ENCODE measurements around the gene POLD2.
A peak's percentile ranks its signal among the peaks of the same experiment; 100 is the strongest.
"Not testable (repeated sequence)": the region's sequence is repeated elsewhere in the genome, so short reads cannot be mapped to it uniquely, and the experiment has no call there.

Gene POLD2

GRCh38 chr7:44123190-44124003 lies at the start of gene POLD2:
Gene POLD2, minus strand, starts transcription at chr7:44123548. Its CDS starts 1,495 bp downstream, at chr7:44122053.
- H3K27ac Mint-ChIP-seq = peak within 1 kb of the TSS; percentile 77
- H3K27me3 Mint-ChIP-seq = peaks cover 3% of the 10 kb centered on the region
- intact Hi-C loops (cut with micrococcal nuclease) = loop anchor here (1.0 to 2.0 kb wide), 2 partner anchors 41 to 77 kb away; partner anchors contain the start of genes POLM and YKT6
- H3K4me3 Mint-ChIP-seq = peak within 1 kb of the TSS; percentile 73
- H3K9me3 Mint-ChIP-seq = no peaks in the 10 kb centered on the region
- peaks cover 30% of the 10 kb centered on the region for H3K36me3 Mint-ChIP-seq (ENCODE audit: low read depth)
- H3K4me1 Mint-ChIP-seq (ENCODE audit: low read depth) = peaks cover 39% of the 10 kb centered on the region

DNA sequence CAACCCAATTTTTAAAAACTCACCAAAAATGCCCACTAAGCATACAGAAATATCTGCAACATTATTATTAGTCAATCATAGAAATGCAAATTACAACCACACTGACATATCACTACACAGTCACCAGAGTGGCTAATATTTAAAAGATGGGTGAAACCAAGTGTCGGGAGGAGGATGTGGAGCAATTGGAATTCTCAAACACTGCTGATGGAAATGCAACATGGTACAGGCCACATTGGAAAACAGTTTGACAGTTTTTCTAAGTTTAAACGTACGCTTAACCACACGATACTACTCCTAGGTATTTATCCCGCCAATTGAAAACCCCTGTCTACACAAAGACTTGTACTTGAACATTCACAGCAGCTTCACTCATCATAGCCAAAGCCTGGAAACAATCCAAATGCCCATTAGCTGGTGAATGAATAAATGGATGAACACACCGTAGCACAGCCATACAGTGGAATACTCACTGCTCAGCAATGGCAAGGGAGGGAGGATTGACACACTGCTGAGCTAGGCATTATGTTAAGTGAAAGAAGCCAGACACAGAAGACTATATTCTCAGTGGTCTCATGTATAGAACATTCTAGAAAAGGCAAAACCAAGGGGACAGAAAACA lies 49.6 kb upstream of the POLD2 start:
- intact Hi-C loops (cut with micrococcal nuclease) = no loop called here
- Mint-ChIP-seq H3K4me1 (ENCODE audit: low read depth) (peaks cover 7% of the 10 kb centered on the region), H3K9me3 (peaks cover 11% of the 10 kb centered on the region), H3K27ac (no peak overlapping the region), H3K36me3 (ENCODE audit: low read depth) (no peaks in the 10 kb centered on the region), H3K4me3 (no peak overlapping the region), H3K27me3 (peaks cover 8% of the 10 kb centered on the region)

DNA sequence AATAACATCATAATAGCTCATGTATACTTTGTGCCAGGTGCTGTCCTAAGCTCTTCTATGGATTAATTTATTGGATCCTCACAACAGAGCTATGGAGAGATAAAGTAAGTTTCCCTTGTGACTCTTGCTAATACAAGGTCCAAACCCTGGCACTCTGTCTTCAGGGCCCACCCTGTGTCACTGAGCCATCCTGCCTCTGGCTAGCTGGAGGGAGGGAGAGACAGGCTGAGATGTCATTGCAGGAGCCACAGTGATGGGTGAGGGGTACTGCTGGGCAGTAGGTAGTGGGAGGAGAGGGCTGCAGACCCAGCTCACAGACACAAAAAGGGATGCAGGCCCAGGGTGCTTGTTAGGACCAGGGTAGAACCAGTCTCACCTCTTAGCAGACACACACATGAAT lies 49.0 kb upstream of the POLD2 start:
- Mint-ChIP-seq H3K27ac (no peak overlapping the region), H3K9me3 (peaks cover 11% of the 10 kb centered on the region), H3K4me1 (ENCODE audit: low read depth) (peaks cover 12% of the 10 kb centered on the region), H3K36me3 (ENCODE audit: low read depth) (no peaks in the 10 kb centered on the region), H3K27me3 (peaks cover 3% of the 10 kb centered on the region), H3K4me3 (no peak overlapping the region)
- intact Hi-C loops (cut with micrococcal nuclease) = no loop called here

DNA sequence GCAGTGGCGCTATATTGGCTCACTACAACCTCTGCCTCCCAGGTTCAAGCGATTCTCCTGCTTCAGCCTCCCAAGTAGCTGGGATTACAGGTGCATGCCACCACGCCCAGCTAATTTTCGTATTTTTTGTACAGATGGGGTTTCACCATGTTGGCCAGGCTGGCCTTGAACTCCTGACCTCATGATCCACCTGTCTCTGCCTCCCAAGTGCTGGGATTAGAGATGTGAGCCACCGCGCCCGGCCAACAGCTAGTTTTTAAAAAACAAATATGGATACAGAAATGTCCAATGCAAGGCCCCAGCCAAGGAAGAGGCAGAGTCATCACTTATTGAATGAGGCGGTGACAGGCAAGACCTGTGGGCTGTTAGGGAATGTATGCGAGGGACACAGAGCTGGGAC lies 48.6 kb upstream of the POLD2 start:
- H3K4me1 Mint-ChIP-seq (ENCODE audit: low read depth) = peaks cover 14% of the 10 kb centered on the region
- intact Hi-C loops (cut with micrococcal nuclease); H3K27me3 Mint-ChIP-seq; H3K36me3 Mint-ChIP-seq (ENCODE audit: low read depth); H3K27ac Mint-ChIP-seq; H3K4me3 Mint-ChIP-seq: not testable (repeated sequence)
- H3K9me3 Mint-ChIP-seq = peaks cover 11% of the 10 kb centered on the region

- Mint-ChIP-seq H3K27ac (peak overlapping the region; percentile 43), H3K4me1 (ENCODE audit: low read depth) (peaks cover 8% of the 10 kb centered on the region), H3K36me3 (ENCODE audit: low read depth) (no peaks in the 10 kb centered on the region), H3K9me3 (peaks cover 12% of the 10 kb centered on the region), H3K4me3 (no peak overlapping the region), H3K27me3 (peaks cover 15% of the 10 kb centered on the region)
- intact Hi-C loops (cut with micrococcal nuclease) = no loop called here
These were observed 44.6 kb upstream of the POLD2 start for GRCh38 chr7:44167920-44168319.

DNA sequence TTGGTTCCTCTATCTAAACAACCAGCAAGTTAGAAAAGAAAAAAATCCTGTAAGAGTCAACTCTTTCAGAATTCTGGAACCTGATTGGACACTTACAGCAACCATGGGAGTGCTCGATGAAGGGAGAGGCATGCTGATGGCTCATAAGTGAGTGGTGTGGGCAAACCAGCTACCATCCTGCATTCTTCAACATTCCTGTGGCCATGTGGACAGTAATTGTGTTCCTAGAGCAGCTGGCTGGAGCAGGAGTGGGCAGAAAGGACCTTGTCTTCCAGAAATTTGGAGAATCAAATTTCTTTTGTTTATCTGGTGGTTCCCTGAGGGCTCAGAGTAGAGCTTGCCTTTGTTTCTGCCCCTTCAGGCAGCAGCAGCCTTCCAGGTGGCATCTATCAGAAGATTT lies 40.2 kb upstream of the POLD2 start:
- no peak overlapping the region for H3K27ac Mint-ChIP-seq
- H3K27me3 Mint-ChIP-seq = peaks cover 16% of the 10 kb centered on the region
- intact Hi-C loops (cut with micrococcal nuclease) = no loop called here
- H3K4me3 Mint-ChIP-seq = no peak overlapping the region
- H3K9me3 Mint-ChIP-seq = peaks cover 12% of the 10 kb centered on the region
- H3K36me3 Mint-ChIP-seq (ENCODE audit: low read depth) = no peaks in the 10 kb centered on the region
- peaks cover 8% of the 10 kb centered on the region for H3K4me1 Mint-ChIP-seq (ENCODE audit: low read depth)

GRCh38 chr7:44162785-44163395 lies 39.5 kb upstream of the POLD2 start:
- intact Hi-C loops (cut with micrococcal nuclease) = no loop called here
- peaks cover 7% of the 10 kb centered on the region for H3K4me1 Mint-ChIP-seq (ENCODE audit: low read depth)
- H3K9me3 Mint-ChIP-seq = peaks cover 12% of the 10 kb centered on the region

DNA sequence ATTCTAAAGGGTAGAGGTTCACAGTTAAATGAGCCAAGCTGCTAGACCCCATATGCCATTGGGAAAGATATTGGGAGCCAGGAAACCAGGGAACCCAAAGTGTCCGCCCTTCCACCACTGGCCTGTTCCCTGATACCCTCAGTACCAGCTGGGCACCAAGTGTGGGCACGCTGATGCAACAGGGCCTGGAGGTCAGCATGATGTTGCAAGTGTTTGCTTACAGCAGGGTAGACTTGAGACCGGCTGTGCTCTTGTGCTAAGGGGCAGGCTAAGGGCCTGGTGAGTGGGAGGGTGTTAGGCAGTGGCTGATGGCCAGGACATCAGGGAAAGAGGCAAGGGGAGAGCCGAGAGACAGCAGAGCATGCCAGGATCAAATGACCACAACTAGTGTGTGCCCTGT lies 38.8 kb upstream of the POLD2 start:
- no peak overlapping the region for H3K27ac Mint-ChIP-seq
- H3K9me3 Mint-ChIP-seq = peaks cover 12% of the 10 kb centered on the region
- H3K4me3 Mint-ChIP-seq = no peak overlapping the region
- no peaks in the 10 kb centered on the region for H3K36me3 Mint-ChIP-seq (ENCODE audit: low read depth)
- H3K27me3 Mint-ChIP-seq = peaks cover 16% of the 10 kb centered on the region
- H3K4me1 Mint-ChIP-seq (ENCODE audit: low read depth) = no peaks in the 10 kb centered on the region
- intact Hi-C loops (cut with micrococcal nuclease) = no loop called here

More at GRCh38 chr7:44162785-44163395, 39.5 kb upstream of the POLD2 start:
- peaks cover 16% of the 10 kb centered on the region for H3K27me3 Mint-ChIP-seq
- no peak overlapping the region for H3K27ac Mint-ChIP-seq
- no peak overlapping the region for H3K4me3 Mint-ChIP-seq
- H3K36me3 Mint-ChIP-seq (ENCODE audit: low read depth) = no peaks in the 10 kb centered on the region

GRCh38 chr7:44161371-44161770 lies 38.0 kb upstream of the POLD2 start:
- Mint-ChIP-seq H3K4me1 (ENCODE audit: low read depth) (no peaks in the 10 kb centered on the region), H3K4me3 (no peak overlapping the region), H3K36me3 (ENCODE audit: low read depth) (no peaks in the 10 kb centered on the region), H3K9me3 (peaks cover 12% of the 10 kb centered on the region), H3K27ac (no peak overlapping the region), H3K27me3 (peaks cover 16% of the 10 kb centered on the region)
- intact Hi-C loops (cut with micrococcal nuclease) = no loop called here

GRCh38 chr7:44159824-44160630 lies 36.7 kb upstream of the POLD2 start:
- Mint-ChIP-seq H3K9me3 (peaks cover 12% of the 10 kb centered on the region), H3K27ac (no peak overlapping the region), H3K4me3 (no peak overlapping the region), H3K4me1 (ENCODE audit: low read depth) (no peaks in the 10 kb centered on the region), H3K36me3 (ENCODE audit: low read depth) (no peaks in the 10 kb centered on the region), H3K27me3 (peaks cover 13% of the 10 kb centered on the region)
- intact Hi-C loops (cut with micrococcal nuclease) = no loop called here

GRCh38 chr7:44158873-44159631 lies 35.7 kb upstream of the POLD2 start:
- H3K4me3 Mint-ChIP-seq = no peak overlapping the region
- intact Hi-C loops (cut with micrococcal nuclease) = no loop called here
- no peaks in the 10 kb centered on the region for H3K36me3 Mint-ChIP-seq (ENCODE audit: low read depth)
- no peaks in the 10 kb centered on the region for H3K4me1 Mint-ChIP-seq (ENCODE audit: low read depth)
- H3K9me3 Mint-ChIP-seq = peaks cover 3% of the 10 kb centered on the region
- H3K27ac Mint-ChIP-seq = no peak overlapping the region
- peaks cover 5% of the 10 kb centered on the region for H3K27me3 Mint-ChIP-seq

GRCh38 chr7:44158096-44158872 lies 34.9 kb upstream of the POLD2 start:
- intact Hi-C loops (cut with micrococcal nuclease) = no loop called here
- no peaks in the 10 kb centered on the region for H3K4me1 Mint-ChIP-seq (ENCODE audit: low read depth)
- H3K27ac Mint-ChIP-seq = no peak overlapping the region
- H3K36me3 Mint-ChIP-seq (ENCODE audit: low read depth) = no peaks in the 10 kb centered on the region
- H3K27me3 Mint-ChIP-seq = peaks cover 3% of the 10 kb centered on the region
- no peaks in the 10 kb centered on the region for H3K9me3 Mint-ChIP-seq
- H3K4me3 Mint-ChIP-seq = no peak overlapping the region

Measured in dendritic cell treated with granulocyte-macrophage colony-stimulating factor and Interleukin-4, amounts not matched to agents 40 ng/mL and 50 ng/mL, for 4 days (primary cell).